Astrocyte of the cerebellum (primary cell): Measurements from ENCODE around the gene HOXD13.

Experiments used
- DNase-seq: peaks from one replicate; pipeline ENCODE4 v3.0.0-alpha.2; 2011; ENCODE audit warnings: low read depth
- H3K4me3 ChIP-seq: 2 replicates; pipeline ENCODE4 v1.5.1; 2011; ENCODE audit warnings: mild to moderate bottlenecking, low read depth, low read length, moderate library complexity
- CTCF ChIP-seq: IDR thresholded peaks from 2 replicates; pipeline ENCODE4 v1.5.1; 2012; ENCODE audit warnings: low read length, low read depth, moderate library complexity, mild to moderate bottlenecking; ENCODE audit errors: missing control alignments
- in situ Hi-C: cut with HindIII; loops from 2 replicates; pipeline ENCODE4 v1.10.0; 2017; ENCODE audit warnings: low sequenced_read_pairs

HOXD13 gene

DNA sequence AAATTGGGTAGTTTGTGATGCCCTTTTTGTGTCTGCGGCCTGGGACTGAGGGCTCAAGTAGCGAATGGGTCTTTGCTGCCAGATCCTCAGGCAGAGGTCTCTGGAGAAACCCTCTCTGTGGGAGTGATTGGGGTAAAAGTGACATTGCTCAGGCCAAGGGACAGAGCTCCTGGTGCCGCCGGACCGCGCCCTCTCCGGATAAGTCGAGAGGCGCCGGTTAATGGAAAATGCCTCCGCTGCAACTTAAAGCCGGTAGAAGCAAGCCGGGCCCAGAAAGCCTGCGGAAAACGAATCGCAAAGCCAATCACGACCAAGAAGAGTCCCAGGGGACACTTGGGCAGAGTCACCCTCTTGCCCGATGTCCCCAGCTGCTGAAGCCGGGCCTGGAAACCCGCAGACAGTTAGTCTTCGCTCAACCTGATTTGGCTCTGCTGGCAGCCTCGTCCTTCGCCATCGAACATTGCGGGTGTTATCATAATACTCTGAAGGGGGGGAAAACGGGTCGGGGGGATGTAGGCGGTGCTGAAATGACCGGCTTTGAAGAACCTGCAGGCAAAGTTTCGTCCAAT is 6.7 kb downstream of the HOXD13 start:
- in situ Hi-C loops = loop anchor here (25.0 kb wide), 1 partner anchor 1187 kb away; no protein-coding TSS in a partner anchor
- no peak overlapping the region for H3K4me3 ChIP-seq
- TF ChIP-seq CTCF = no peak
- DNase-seq = no peak

- no peak for DNase-seq
- in situ Hi-C loops = loop anchor here (25.0 kb wide), 2 partner anchors 1037 to 1188 kb away; no protein-coding TSS in a partner anchor
- H3K4me3 ChIP-seq = no peak within 1 kb of the TSS
- TF ChIP-seq CTCF = no peak
Measured at GRCh38 chr2:176099728-176100546, 7.4 kb downstream of the HOXD13 start, which contains the start of gene HOXD12. Gene HOXD12 (plus strand): TSS chr2:176099795. CDS start chr2:176099802, 7 bp downstream.

DNA sequence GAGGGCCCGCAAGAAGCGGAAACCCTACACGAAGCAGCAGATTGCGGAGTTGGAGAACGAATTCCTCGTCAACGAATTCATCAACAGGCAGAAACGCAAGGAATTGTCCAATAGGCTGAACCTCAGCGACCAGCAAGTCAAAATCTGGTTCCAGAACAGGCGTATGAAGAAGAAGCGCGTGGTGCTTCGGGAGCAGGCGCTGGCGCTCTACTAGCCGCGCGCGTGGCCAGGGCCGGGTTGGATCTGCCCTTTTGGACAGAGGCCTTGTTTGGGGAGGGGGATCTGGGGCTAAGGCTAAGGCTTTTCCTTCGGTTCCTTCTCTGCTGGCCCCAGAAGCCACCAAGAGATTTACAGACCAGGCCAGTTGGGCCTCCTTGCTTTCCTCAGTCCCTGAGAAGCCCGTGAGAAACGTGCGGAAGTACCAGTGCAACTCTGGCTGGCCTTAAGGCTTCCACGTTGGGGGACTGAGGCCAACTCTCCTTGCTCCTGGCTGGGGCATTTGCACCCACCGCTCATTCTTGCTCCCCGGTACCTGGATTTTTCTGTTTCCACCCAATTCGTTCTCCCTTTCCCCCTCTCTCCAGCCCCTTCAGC is 8.1 kb downstream of the HOXD13 start:
- no peak for DNase-seq
- in situ Hi-C loops = loop anchor here (25.0 kb wide), 1 partner anchor 1037 kb away; no protein-coding TSS in a partner anchor
- no peak for TF ChIP-seq CTCF
- no peak overlapping the region for H3K4me3 ChIP-seq

DNA sequence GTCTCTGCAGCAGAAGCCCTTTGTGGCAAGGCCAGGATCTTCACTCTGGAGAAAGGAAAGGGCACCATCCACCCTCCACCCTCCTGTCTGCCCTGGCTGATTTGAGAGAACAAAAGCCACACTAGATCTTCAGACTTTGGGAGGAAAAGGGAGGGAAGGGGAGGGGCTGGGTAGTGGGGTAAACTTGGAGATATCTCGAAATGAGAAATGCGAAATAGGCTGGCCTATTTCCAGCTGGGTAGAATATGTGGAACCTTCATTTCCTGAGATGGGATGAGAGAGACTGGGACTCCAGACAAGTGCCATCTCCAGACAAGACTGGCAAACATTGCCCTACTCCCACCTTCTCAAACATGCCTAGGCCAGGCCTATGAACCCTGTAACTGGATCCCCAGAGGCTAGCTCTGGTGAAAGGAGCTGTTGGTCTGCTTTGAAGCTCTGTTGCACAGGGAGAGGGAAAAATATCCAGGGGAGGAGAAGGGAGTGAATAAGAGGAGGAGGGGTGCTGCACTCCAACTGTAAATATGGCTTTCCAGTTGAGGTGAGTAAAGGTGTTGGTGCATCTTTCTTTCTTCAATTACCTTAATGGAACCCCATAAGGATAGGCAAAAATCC is 8.8 kb downstream of the HOXD13 start:
- in situ Hi-C loops = loop anchor here (25.0 kb wide), 1 partner anchor 1036 kb away; no protein-coding TSS in a partner anchor
- no peak overlapping the region for H3K4me3 ChIP-seq
- TF ChIP-seq CTCF = no peak
- no peak for DNase-seq

DNA sequence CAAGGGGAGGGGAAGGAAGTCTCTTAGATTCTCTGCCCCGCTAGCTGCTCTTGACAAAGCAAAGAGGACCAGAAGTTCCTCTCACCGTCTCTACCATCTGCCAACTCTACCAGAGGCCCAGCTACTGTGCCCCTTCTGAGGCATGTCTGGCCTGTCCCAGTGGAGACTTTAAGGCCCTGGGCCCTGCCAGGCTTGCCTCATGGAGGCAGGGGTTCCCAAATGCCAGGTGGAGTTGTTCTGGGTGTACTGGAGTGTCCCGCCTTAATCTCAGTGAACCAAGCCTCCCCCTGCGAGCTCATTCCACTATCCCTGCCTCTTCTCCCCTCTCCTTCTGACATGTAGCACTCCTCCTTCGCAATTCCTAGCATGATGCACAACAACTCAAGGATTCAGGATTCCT is 9.3 kb downstream of the HOXD13 start:
- DNase-seq = no peak
- in situ Hi-C loops = loop anchor here (25.0 kb wide), 1 partner anchor 1035 kb away; no protein-coding TSS in a partner anchor
- no peak overlapping the region for H3K4me3 ChIP-seq
- TF ChIP-seq CTCF = no peak

DNA sequence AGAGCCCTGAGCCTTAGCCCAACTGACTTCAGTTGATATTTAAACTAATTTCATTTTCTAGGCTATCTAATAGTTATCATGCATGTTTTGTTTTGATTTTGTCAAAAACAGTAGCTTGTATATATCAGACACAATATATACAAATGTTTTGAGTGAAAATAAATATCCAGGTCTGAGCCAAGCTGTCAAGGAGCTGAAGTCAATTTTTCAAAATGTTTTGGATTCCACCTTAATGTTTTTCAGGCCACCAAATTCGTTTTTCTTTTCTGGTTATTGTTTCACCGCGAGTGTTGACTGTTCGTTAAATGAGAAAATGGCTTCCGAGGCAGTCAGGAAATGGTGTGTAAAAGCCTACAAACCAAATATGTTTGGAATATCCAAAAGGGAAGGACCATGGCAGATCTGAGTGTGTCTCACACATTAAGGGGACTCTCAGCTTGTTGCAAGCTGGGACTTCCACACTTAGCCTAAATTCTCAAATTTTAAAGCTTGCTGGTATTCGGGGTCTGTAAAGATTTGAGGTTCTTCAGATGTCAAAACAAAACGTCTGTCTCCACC is 9.9 kb downstream of the HOXD13 start:
- TF ChIP-seq CTCF = no peak
- H3K4me3 ChIP-seq = no peak overlapping the region
- in situ Hi-C loops = loop anchor here (25.0 kb wide), 1 partner anchor 1035 kb away; no protein-coding TSS in a partner anchor
- DNase-seq = no peak
